IMR-90 (cell line): ENCODE results near the gene CHMP4B. TPM values are rescaled to one million over a fixed set of nuclear protein-coding genes. Genes with fewer than 3 reads are reported as not detected.

ENCODE experiments used
- ATAC-seq: fragments of 200-7000 bp; cut with Tn5 transposase; 2 replicates; pipeline ENCODE4 v1.9.1; 2020; ENCODE audit warnings: low read depth, mild to moderate bottlenecking, moderate library complexity
- BruUV-seq: library from RNA; stranded (reverse); fragments of 400-500 nt; replicated peaks from 2 replicates; lab custom pipeline; 2021; lab: Mats Ljungman, UMichigan
- CTCF ChIA-PET: fragments of 300-600 bp; formaldehyde crosslinking; extraction: SDS; loops from one replicate; lab custom pipeline; 2021; ENCODE audit warnings: antibody characterized with exemption; lab: Yijun Ruan, JAX
- POLR2A ChIA-PET: fragments of 300-600 bp; sonication (Branson Sonifier 250); formaldehyde crosslinking; loops from one replicate; lab custom pipeline; 2022; ENCODE audit warnings: antibody characterized with exemption; ENCODE audit not compliant: unreplicated experiment; lab: Charles Lee
- DNase-seq: peaks from one replicate; pipeline ENCODE4 v3.0.0; 2013
- H2AFZ ChIP-seq: replicated peaks from 2 replicates; pipeline ENCODE3; 2013; ENCODE audit warnings: low read length, mild to moderate bottlenecking; ENCODE audit not compliant: poor library complexity
- H2AK5ac ChIP-seq: 2 replicates; pipeline ENCODE4 v1.6.1; 2013; ENCODE audit warnings: low read depth, low read length, inconsistent platforms
- H2AK9ac ChIP-seq: replicated peaks from 2 replicates; pipeline ENCODE3; 2013; ENCODE audit warnings: mild to moderate bottlenecking, low read depth, low read length, moderate library complexity; ENCODE audit not compliant: poor library complexity
- H2BK120ac ChIP-seq: 2 replicates; pipeline ENCODE4 v1.6.1; 2013; ENCODE audit warnings: low read depth, low read length, inconsistent platforms
- H2BK15ac ChIP-seq: 3 replicates; pipeline ENCODE4 v1.6.1; 2013; ENCODE audit warnings: low read depth, low read length, inconsistent platforms
- H2BK20ac ChIP-seq: 2 replicates; pipeline ENCODE4 v1.6.1; 2013; ENCODE audit warnings: low read depth, mild to moderate bottlenecking, inconsistent platforms, low read length, moderate library complexity
- H2BK5ac ChIP-seq: 2 replicates; pipeline ENCODE4 v1.6.1; 2013; ENCODE audit warnings: mild to moderate bottlenecking, low read depth, low read length, inconsistent platforms; ENCODE audit not compliant: poor library complexity, severe bottlenecking
- H3K14ac ChIP-seq: replicated peaks from 2 replicates; pipeline ENCODE4 v1.6.1; 2013; ENCODE audit warnings: low read depth, low read length, inconsistent platforms
- H3K18ac ChIP-seq: 2 replicates; pipeline ENCODE4 v1.6.1; 2013; ENCODE audit warnings: low read depth, low read length, control low read depth
- H3K23ac ChIP-seq: 2 replicates; pipeline ENCODE4 v1.6.1; 2013; ENCODE audit warnings: low read depth, low read length, inconsistent platforms
- H3K27ac ChIP-seq: 2 replicates; pipeline ENCODE4 v1.5.1; 2013; ENCODE audit warnings: mild to moderate bottlenecking, control low read depth, low read length; ENCODE audit not compliant: insufficient read depth
- H3K27me3 ChIP-seq: 2 replicates; pipeline ENCODE4 v1.6.1; 2013; ENCODE audit warnings: low read length; ENCODE audit not compliant: control insufficient read depth, insufficient read depth
- H3K36me3 ChIP-seq: 2 replicates; pipeline ENCODE4 v1.6.1; 2013; ENCODE audit warnings: low read length, mixed read lengths; ENCODE audit not compliant: control insufficient read depth, insufficient read depth
- H3K4ac ChIP-seq: 2 replicates; pipeline ENCODE4 v1.6.1; 2013; ENCODE audit warnings: low read depth, low read length, inconsistent platforms
- H3K4me1 ChIP-seq: 2 replicates; pipeline ENCODE4 v1.6.1; 2013; ENCODE audit warnings: low read length, mixed read lengths; ENCODE audit not compliant: control insufficient read depth, insufficient read depth
- H3K4me2 ChIP-seq: 2 replicates; pipeline ENCODE4 v1.6.1; 2013; ENCODE audit warnings: low read depth, mild to moderate bottlenecking, control low read depth, low read length, moderate library complexity
- H3K4me3 ChIP-seq: 2 replicates; pipeline ENCODE4 v1.5.1; 2013; ENCODE audit warnings: low read depth, mild to moderate bottlenecking, control low read depth, low read length, moderate library complexity; ENCODE audit not compliant: insufficient read depth
- H3K56ac ChIP-seq: 2 replicates; pipeline ENCODE4 v1.6.1; 2013; ENCODE audit warnings: low read length, inconsistent platforms; ENCODE audit not compliant: insufficient read depth; ENCODE audit errors: extremely low read depth
- H3K79me1 ChIP-seq, 2 experiments: 2 replicates each; pipeline ENCODE4 v1.6.1; 2013; ENCODE audit warnings: low read length in 2 of 2, inconsistent platforms in 1 of 2, low read depth in 1 of 2
- H3K9ac ChIP-seq: 2 replicates; pipeline ENCODE4 v1.6.1; 2013; ENCODE audit warnings: low read depth, low read length, control low read depth
- H3K9me1 ChIP-seq: 2 replicates; pipeline ENCODE4 v1.6.1; 2013; ENCODE audit warnings: low read length, inconsistent platforms; ENCODE audit not compliant: insufficient read depth
- H3K9me3 ChIP-seq: 2 replicates; pipeline ENCODE4 v1.6.1; 2013; ENCODE audit warnings: low read length; ENCODE audit not compliant: control insufficient read depth, insufficient read depth
- H4K20me1 ChIP-seq: 2 replicates; pipeline ENCODE4 v1.6.1; 2013; ENCODE audit warnings: low read length, inconsistent platforms; ENCODE audit not compliant: insufficient read depth
- H4K5ac ChIP-seq: 2 replicates; pipeline ENCODE4 v1.6.1; 2013; ENCODE audit warnings: mild to moderate bottlenecking, low read depth, low read length, control low read depth
- H4K8ac ChIP-seq, 2 experiments: 2 replicates each; pipeline ENCODE4 v1.6.1; 2013; ENCODE audit warnings: low read depth in 2 of 2, low read length in 2 of 2, control low read depth in 1 of 2, inconsistent platforms in 1 of 2
- H4K91ac ChIP-seq: 2 replicates; pipeline ENCODE4 v1.6.1; 2013; ENCODE audit warnings: low read depth, low read length, inconsistent platforms; ENCODE audit not compliant: insufficient read depth
- BHLHE40 ChIP-seq: fragments of 150-350 bp; IDR thresholded peaks from 2 replicates; pipeline ENCODE4 v1.6.1; 2016; ENCODE audit warnings: mild to moderate bottlenecking, low read depth, low read length
- MAZ ChIP-seq: IDR thresholded peaks from 2 replicates; pipeline ENCODE4 v1.6.1; 2012; ENCODE audit warnings: low read depth, mild to moderate bottlenecking, low read length, improper control_type of control experiment, moderate library complexity, borderline replicate concordance
- NFE2L2 ChIP-seq: fragments of 150-350 bp; IDR thresholded peaks from 2 replicates; pipeline ENCODE4 v1.6.1; 2016; ENCODE audit warnings: low read depth, mild to moderate bottlenecking, low read length
- POLR2A ChIP-seq: IDR thresholded peaks from 2 replicates; pipeline ENCODE4 v1.6.1; 2012; ENCODE audit warnings: mild to moderate bottlenecking, low read depth, low read length
- RCOR1 ChIP-seq: IDR thresholded peaks from 2 replicates; pipeline ENCODE4 v1.6.1; 2012; ENCODE audit warnings: mild to moderate bottlenecking, low read length, improper control_type of control experiment; ENCODE audit not compliant: insufficient replicate concordance
- RFX5 ChIP-seq: IDR thresholded peaks from 2 replicates; pipeline ENCODE4 v1.8.0; 2012; ENCODE audit warnings: low read depth, mild to moderate bottlenecking, low read length, moderate library complexity
- WGBS, 2 experiments: methylation state at CpG; one replicate each; pipeline versions ENCODE4 v1.1.5 to v1.1.7; 2013; ENCODE audit warnings: missing lambda C conversion rate in 2 of 2; ENCODE audit not compliant: insufficient read length in 1 of 2; ENCODE audit errors: extremely low coverage in 2 of 2; 5-methylcytosine and 5-hydroxymethylcytosine counted together
- dilution Hi-C: fragments of 300-500 bp; cut with HindIII; formaldehyde crosslinking; loops from one replicate; pipeline ENCODE4 v1.14.3; 2018; ENCODE audit warnings: low sequenced_read_pairs; ENCODE audit not compliant: unreplicated experiment
- in situ Hi-C: fragments of 300-500 bp; cut with MboI; formaldehyde crosslinking; loops from 3 replicates; pipeline ENCODE4 v1.14.3; 2019; ENCODE audit warnings: low sequenced_read_pairs, inconsistent platforms, mixed read lengths
- intact Hi-C: fragments of 100-400 bp; cut with micrococcal nuclease; formaldehyde crosslinking; loops from 2 replicates; pipeline ENCODE4 v1.10.0; 2022
- polyA plus RNA-seq, 3 experiments: library from polyadenylated mRNA; depleted of rRNA; stranded (reverse); fragments of >200 nt; gene quantifications; 2 replicates each; pipeline ENCODE4 v1.2.3, GENCODE V29; 2012; ENCODE audit warnings: low replicate concordance in 1 of 3
- total RNA-seq: library from RNA; depleted of rRNA; stranded (reverse); fragments of >200 nt; gene quantifications from 2 replicates; pipeline ENCODE4 v1.2.3, GENCODE V29; 2012
- TF ChIP-seq, protein P1 (sequence below): fragments of 150-350 bp; IDR thresholded peaks from 2 replicates; pipeline ENCODE4 v1.6.1; 2017; ENCODE audit warnings: mild to moderate bottlenecking, antibody characterized with exemption, low read length, low read depth

The CHMP4B gene
- total and polyA plus RNA-seq, 2 of the 4 experiments (the other 2 are of a cell fraction), result 30.3 to 94.8 TPM

DNA sequence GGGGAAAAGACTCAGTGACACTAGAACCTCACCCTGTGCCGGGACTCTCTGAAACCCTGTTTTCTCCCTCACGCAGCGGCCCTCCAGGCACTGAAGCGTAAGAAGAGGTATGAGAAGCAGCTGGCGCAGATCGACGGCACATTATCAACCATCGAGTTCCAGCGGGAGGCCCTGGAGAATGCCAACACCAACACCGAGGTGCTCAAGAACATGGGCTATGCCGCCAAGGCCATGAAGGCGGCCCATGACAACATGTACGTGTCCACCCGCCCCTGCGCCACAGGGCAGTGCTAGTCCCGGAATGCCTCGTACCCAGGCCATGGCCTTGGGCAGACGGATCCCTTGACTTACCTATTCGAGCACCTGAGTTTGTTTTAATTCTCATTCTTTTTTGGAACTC lies 37.2 kb downstream of the CHMP4B start:
- Histone ChIP-seq H3K27ac (no peak overlapping the region), H3K23ac (no peak overlapping the region), H2BK20ac (no peak overlapping the region), H3K4me2 (no peak overlapping the region), H3K27me3 (no peaks in the 10 kb centered on the region), H3K56ac (no peak overlapping the region), H2AK5ac (no peak overlapping the region), H4K8ac (no peak overlapping the region), H4K91ac (no peak overlapping the region), H3K9ac (no peak overlapping the region), H3K14ac (no peak overlapping the region), H2AK9ac (no peak overlapping the region), H2BK15ac (no peak overlapping the region), H3K79me1 (peaks cover 50 to 92% of the 10 kb centered on the region in 2 experiments), H3K18ac (no peak overlapping the region), H3K4ac (no peak overlapping the region), H3K4me1 (peaks cover 5% of the 10 kb centered on the region), H3K9me3 (no peaks in the 10 kb centered on the region), H3K36me3 (peaks cover 31% of the 10 kb centered on the region), H3K4me3 (no peak overlapping the region), H2AFZ (no peak overlapping the region), H4K5ac (no peak overlapping the region), H2BK5ac (no peak overlapping the region), H4K20me1 (peaks cover 89% of the 10 kb centered on the region), H3K9me1 (peaks cover 42% of the 10 kb centered on the region), H2BK120ac (no peak overlapping the region)
- CTCF ChIA-PET, result no interaction called here
- BruUV-seq, result no TSS peak
- intact Hi-C loops, result no loop called here
- POLR2A ChIA-PET, result no interaction called here
- 71% methylated on average over 14 of the region's 19 CpGs; no CpG with 5 or more reads in 1 of the 2 experiments for WGBS, 2 experiments
- dilution Hi-C loops, result no loop called here
- no peak for DNase-seq
- in situ Hi-C loops, result no loop called here
- no peak for ATAC-seq
- TF ChIP-seq BHLHE40 (no peak), NFE2L2 (no peak), RCOR1 (no peak), POLR2A (no peak), RFX5 (no peak), MAZ (no peak)
- TF ChIP-seq, protein P1, sequence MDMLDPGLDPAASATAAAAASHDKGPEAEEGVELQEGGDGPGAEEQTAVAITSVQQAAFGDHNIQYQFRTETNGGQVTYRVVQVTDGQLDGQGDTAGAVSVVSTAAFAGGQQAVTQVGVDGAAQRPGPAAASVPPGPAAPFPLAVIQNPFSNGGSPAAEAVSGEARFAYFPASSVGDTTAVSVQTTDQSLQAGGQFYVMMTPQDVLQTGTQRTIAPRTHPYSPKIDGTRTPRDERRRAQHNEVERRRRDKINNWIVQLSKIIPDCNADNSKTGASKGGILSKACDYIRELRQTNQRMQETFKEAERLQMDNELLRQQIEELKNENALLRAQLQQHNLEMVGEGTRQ, result no peak
